OCI-LY3 (cell line): ENCODE measurements around the gene CRYGC.

Source experiments
- EZH2phosphoT487 ChIP-seq: fragments of 200-600 bp; shearing (Covaris generic); IDR thresholded peaks from 2 replicates; pipeline ENCODE4 v1.6.1; 2018; ENCODE audit warnings: antibody characterized with exemption, mixed run types, low read depth
- TF ChIP-seq, protein P1 (sequence below): fragments of 200-600, 300-600 bp; sonication (generic); IDR thresholded peaks from 2 replicates; pipeline ENCODE4 v1.5.1; 2014; ENCODE audit warnings: antibody characterized with exemption, low read length, low read depth

- TF ChIP-seq, protein P1, sequence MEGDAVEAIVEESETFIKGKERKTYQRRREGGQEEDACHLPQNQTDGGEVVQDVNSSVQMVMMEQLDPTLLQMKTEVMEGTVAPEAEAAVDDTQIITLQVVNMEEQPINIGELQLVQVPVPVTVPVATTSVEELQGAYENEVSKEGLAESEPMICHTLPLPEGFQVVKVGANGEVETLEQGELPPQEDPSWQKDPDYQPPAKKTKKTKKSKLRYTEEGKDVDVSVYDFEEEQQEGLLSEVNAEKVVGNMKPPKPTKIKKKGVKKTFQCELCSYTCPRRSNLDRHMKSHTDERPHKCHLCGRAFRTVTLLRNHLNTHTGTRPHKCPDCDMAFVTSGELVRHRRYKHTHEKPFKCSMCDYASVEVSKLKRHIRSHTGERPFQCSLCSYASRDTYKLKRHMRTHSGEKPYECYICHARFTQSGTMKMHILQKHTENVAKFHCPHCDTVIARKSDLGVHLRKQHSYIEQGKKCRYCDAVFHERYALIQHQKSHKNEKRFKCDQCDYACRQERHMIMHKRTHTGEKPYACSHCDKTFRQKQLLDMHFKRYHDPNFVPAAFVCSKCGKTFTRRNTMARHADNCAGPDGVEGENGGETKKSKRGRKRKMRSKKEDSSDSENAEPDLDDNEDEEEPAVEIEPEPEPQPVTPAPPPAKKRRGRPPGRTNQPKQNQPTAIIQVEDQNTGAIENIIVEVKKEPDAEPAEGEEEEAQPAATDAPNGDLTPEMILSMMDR, result no peak
- TF ChIP-seq EZH2phosphoT487, result no peak
Observed at GRCh38 chr2:208163489-208163888, 33.9 kb upstream of the CRYGC start, which contains the start of gene CRYGA.
